GM19463 (cell line): Measurements from ENCODE around the gene TMEM245.

Experiments
- ATAC-seq: cut with Tn5 transposase; IDR thresholded peaks from one replicate; pipeline ENCODE4 v1.9.1; 2021; ENCODE audit warnings: mild to moderate bottlenecking, moderate library complexity; ENCODE audit not compliant: unreplicated experiment

TMEM245 gene

GRCh38 chr9:109119439-109120203 is at the start of gene TMEM245:
TSS of gene TMEM245 (minus strand) at chr9:109119947. CDS start at chr9:109119913, 34 bp downstream.
- ATAC-seq: peak; percentile 88

- ATAC-seq: no peak
These were observed 48.4 kb upstream of the TMEM245 start for GRCh38 chr9:109168170-109168569.

DNA sequence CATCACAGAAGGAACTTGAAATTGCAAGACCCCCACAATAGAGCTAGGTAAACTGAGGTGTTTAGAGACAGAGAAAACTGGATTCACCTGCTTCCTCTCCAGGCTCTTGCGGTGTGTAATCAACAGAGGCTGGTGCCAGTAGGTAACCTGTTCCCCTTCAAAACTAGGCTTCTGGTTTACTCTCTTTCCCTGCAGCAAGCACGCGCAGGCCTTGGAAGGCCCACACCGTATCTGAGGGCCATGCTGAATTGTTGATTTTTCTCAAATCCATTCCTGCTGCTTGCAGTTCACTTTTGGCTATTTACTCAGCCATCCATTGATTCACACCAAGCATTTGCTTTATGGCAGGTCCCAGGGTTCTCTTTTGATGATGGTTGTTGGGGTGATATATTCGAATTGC is 48.0 kb upstream of the TMEM245 start:
- ATAC-seq: no peak

DNA sequence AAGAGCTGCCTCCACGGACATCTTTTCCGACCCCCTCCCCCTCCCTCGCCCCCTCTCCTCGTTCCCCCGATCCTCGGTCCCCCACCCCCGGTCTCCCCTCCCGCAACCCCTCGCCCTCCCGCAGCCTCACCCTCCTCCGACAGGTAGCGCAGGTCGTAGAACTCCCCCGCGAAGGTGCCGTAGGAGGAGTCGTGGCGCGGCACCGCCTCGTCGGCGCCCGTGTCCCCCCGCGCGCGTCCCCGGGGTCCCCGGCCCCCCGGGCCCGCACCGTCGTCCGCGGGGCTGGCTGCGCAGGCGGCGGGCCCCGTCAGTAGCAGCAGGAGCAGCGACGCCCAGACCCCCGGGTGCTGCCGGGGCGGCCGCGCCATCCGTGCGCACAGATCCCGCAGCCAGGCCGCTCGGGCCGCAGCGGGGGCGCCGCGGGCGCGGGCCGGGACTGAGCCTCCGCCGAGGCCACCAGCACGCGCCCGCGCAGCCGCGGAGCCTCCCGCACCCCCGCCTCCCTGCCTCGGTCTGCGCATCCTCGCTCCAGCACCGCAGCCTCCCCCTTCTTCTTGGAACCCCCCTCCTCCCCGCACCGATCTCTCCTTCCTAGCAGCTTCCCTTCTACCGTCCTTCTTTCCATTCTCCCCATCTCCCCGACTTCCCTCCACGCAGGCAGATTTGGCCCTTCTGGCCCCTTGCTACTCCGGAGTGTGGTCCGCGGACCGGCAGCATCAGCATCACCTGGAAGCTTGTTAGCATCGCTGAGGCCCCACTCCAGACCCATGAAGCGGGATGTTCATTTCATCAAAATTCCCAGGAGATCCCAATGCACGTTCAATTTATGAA is 47.2 kb upstream of the TMEM245 start, which contains the start of gene FRRS1L:
Gene FRRS1L, minus strand, starts transcription at position 479 of the 831 bp plus-strand sequence. Its CDS starts 111 bp downstream, at position 368.
- no peak for ATAC-seq

GRCh38 chr9:109166171-109166770 is 46.5 kb upstream of the TMEM245 start:
- ATAC-seq: no peak

GRCh38 chr9:109164042-109164441 is 44.3 kb upstream of the TMEM245 start:
- ATAC-seq: peak; percentile 56

- no peak for ATAC-seq
These were observed 43.4 kb upstream of the TMEM245 start for GRCh38 chr9:109163194-109163593.

- no peak for ATAC-seq
These were observed 42.9 kb upstream of the TMEM245 start for GRCh38 chr9:109162677-109163076.

GRCh38 chr9:109161471-109161870 is 41.7 kb upstream of the TMEM245 start:
- no peak for ATAC-seq

GRCh38 chr9:109159583-109159982 is 39.8 kb upstream of the TMEM245 start:
- ATAC-seq: no peak

DNA sequence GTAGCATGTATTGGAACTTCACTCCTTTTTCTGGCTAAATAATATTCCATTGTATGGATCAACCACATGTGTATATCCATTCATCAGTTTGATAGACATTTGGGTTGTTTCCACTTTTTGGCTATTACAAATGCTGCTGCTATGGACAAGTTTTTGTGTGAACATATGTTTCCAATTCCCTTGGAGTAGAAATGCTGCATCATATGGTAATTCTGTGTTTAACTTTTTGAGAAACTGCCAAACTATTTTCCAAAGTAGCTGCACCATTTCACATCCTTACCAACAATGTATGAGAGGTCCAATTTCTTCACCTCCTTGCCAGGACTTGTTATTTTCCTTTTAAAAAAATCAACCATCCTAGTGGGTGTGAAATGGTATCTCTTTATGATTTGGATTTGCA is 38.9 kb upstream of the TMEM245 start:
- no peak for ATAC-seq

DNA sequence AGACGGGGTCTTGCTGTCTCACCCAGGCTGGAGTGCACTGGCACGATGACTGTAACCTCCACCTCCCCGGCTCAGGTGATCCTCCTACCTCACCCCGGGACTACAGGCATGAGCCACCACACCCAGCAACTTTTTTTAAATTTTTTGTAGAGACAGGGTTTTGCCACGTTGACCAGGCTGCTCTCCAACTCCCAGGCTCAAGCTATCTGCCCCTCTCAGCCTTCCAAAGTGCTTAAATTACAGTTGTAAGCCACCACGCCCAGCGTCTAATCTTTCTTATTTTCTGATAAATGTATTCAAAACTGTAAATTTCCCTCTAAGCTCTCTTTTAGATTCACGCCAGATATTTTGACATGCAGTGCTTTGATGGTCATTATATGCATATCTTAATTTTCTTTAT is 37.0 kb upstream of the TMEM245 start:
- ATAC-seq: no peak

- ATAC-seq: no peak
These were observed 31.3 kb upstream of the TMEM245 start for GRCh38 chr9:109150925-109151545.

- no peak for ATAC-seq
These were observed 30.0 kb upstream of the TMEM245 start for GRCh38 chr9:109149722-109150121.

DNA sequence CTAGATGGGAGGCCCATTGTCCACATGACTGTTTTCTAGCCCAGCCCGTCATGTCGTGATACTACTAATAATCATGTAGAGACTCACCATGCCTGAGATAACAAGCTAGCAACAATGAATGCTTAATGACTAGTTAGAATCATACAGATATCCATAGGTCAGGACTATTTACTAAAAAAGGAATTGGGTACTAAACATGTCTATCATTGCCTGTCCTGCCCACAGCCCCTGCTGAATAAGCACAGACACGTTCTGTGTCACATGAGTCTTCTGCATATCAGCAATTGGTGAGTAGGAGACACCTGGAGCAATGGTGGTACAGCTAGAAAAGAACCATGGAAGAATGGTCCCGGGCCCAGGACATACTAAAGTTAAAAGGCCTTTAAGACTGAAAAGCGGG is 29.3 kb upstream of the TMEM245 start:
- ATAC-seq: no peak

- no peak for ATAC-seq
These were observed 25.3 kb upstream of the TMEM245 start for GRCh38 chr9:109145051-109145450.

- peak; percentile 99 for ATAC-seq
These were observed 24.3 kb upstream of the TMEM245 start for GRCh38 chr9:109143881-109144562.

- no peak for ATAC-seq
These were observed 21.6 kb upstream of the TMEM245 start for GRCh38 chr9:109141375-109141774.

GRCh38 chr9:109139851-109140250 is 20.1 kb upstream of the TMEM245 start:
- ATAC-seq: no peak

GRCh38 chr9:109138421-109138820 is 18.7 kb upstream of the TMEM245 start:
- no peak for ATAC-seq
